Left cardiac atrium (tissue), 2 donors: ENCODE data around the gene EEF1A2. TPM values are rescaled to one million over a fixed set of nuclear protein-coding genes. Genes with fewer than 3 reads are reported as not detected.

Experiments used
- total RNA-seq, 2 donors: library from RNA; stranded (reverse); fragmentation: NEBNext Ultra II Directional; extraction: Animal tissue kit (Norgen Biotek cat#: 25700); gene quantifications; one replicate each; pipeline ENCODE4 v1.2.1, GENCODE V29; 2021
- donor health status: DM: no; HTN: yes; CAD: no; lungs with severe emphysema.
- donor health status: DM: yes; HTN: yes; CAD: no.

The EEF1A2 gene
- total RNA-seq, 2 donors from 2014 or later: 656 to 679 TPM

Other genes with a start within 250 kb of the EEF1A2 start
- not detected for gene NKAIN4, start 244.6 kb downstream of the EEF1A2 start, total RNA-seq
- gene ARFGAP1, start 226.3 kb downstream of the EEF1A2 start, total RNA-seq: 10 to 100 TPM; 32.1 to 50.3 TPM
- gene COL20A1, start 205.9 kb downstream of the EEF1A2 start, total RNA-seq: not detected
- gene CHRNA4, start 137.7 kb downstream of the EEF1A2 start, total RNA-seq: under 1 TPM; 0.06 to 0.31 TPM
- gene KCNQ2, start 26.4 kb downstream of the EEF1A2 start, total RNA-seq: 1 to 10 TPM in 1 of 2 donors, under 1 TPM in 1; 0.91 to 2.0 TPM
- gene PPDPF, start 21.7 kb upstream of the EEF1A2 start, total RNA-seq: 100 to 1,000 TPM; 215 to 241 TPM
- gene PTK6, start 38.3 kb upstream of the EEF1A2 start, total RNA-seq: under 1 TPM in 1 of 2 donors, not detected in 1; 0.29 TPM
- gene SRMS, start 48.7 kb upstream of the EEF1A2 start, total RNA-seq: not detected
- under 1 TPM in 1 of 2 donors, not detected in 1; 0.08 TPM for gene FNDC11, start 55.1 kb upstream of the EEF1A2 start, total RNA-seq
- gene HELZ2, start 75.2 kb upstream of the EEF1A2 start, total RNA-seq: 10 to 100 TPM; 12.1 to 36.0 TPM
- 1 to 10 TPM; 5.7 to 7.9 TPM for gene GMEB2, start 128.0 kb upstream of the EEF1A2 start, total RNA-seq
- gene STMN3, start 154.3 kb upstream of the EEF1A2 start, total RNA-seq: 1 to 10 TPM; 6.9 to 8.4 TPM
- 10 to 100 TPM; 13.5 to 17.3 TPM for gene RTEL1, start 159.2 kb upstream of the EEF1A2 start, total RNA-seq
- gene TNFRSF6B, start 197.6 kb upstream of the EEF1A2 start, total RNA-seq: 10 to 100 TPM in 1 of 2 donors, 1 to 10 TPM in 1; 1.4 to 10.1 TPM
- 10 to 100 TPM; 36.8 to 44.9 TPM for gene ARFRP1, start 208.9 kb upstream of the EEF1A2 start, total RNA-seq
- gene ZGPAT, start 209.0 kb upstream of the EEF1A2 start, total RNA-seq: 10 to 100 TPM; 16.4 to 18.6 TPM
- gene LIME1, start 237.6 kb upstream of the EEF1A2 start, total RNA-seq: 1 to 10 TPM; 3.6 to 3.7 TPM
- gene SLC2A4RG, start 240.7 kb upstream of the EEF1A2 start, total RNA-seq: 10 to 100 TPM; 47.9 to 71.0 TPM